ENCODE results near the gene ARHGAP9.

DNA sequence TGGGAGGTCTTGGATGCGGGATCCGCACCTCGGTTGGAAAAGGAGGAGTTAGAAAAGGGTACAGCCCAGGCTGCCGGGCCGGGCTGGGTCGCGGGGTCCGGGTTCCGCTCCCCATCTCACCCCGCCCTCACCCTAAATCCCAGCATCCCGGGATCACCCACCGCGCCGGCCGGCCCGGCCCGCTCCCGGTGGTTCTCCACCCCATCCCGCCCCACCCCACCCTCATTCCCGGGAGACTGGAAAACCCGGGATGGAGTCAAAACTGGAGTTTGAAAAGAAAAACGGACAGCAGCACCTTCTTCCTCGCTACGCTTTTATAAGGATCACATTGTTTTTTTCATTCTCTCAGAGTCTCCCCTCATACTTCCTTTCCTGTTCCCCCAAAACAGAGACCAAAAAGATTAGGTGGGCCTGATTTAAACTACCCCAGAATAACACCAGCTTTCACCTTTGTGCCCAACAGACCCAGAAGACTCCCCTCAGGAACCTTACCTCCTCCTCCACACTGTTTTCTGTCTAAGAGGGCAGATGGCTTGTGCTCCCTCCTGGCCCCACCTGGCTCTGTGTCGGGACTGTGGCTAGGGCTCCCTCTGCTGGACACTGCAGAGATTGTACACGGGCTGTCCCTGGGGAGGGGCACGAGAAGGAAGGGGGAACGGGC lies 17.3 kb downstream of the ARHGAP9 start:
- TF ChIP-seq YY1 (IDR thresholded peaks at IDR 0.05; ENCODE audit: insufficient read depth, insufficient read length) (no peak), ZNF274 (IDR thresholded peaks at IDR 0.05; ENCODE audit: low read depth, low read length) (no peak), SUZ12 (IDR thresholded peaks at IDR 0.05; ENCODE audit: extremely low read depth, insufficient read depth, insufficient read length) (no peak)
